Measurements from ENCODE around the gene SCYGR2. TPM values are rescaled to one million over a fixed set of nuclear protein-coding genes. Genes with fewer than 3 reads are reported as not detected.

Gene SCYGR2
- total and polyA plus RNA-seq, 2 donors (not counting 3 experiments of a cell fraction or from before 2014, with no cell fraction given): not detected

DNA sequence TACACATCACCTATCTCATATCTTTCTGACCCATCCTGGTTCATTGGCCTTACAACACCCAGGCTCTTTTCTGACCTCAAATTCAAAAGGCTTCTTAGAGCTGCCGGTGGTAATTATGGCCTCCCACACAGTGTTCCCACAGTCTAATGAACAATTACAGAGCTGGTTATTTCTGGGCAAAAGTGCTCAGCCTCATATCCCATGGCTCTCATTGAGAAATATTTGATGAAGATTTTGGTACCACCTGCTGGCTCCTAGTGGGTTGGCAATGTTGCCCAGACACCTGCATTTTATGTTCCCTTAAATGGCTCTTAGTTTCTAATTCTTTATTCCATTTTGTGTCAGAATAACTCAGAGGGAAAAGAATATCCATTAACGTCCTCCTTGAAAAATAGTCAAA, 20.1 kb upstream of the SCYGR2 start:
- no peak overlapping the region for H2AFZ ChIP-seq (ENCODE audit: low read depth, low read length)
- DNase-seq (ENCODE audit: low read depth, low spot score) (no peak), FAIRE-seq (no peak)
- H3K9me1 ChIP-seq (replicated peaks; ENCODE audit: control insufficient read depth, extremely low read depth, insufficient read depth, low read length): no peaks in the 10 kb centered on the region
- no peaks in the 10 kb centered on the region for H3K9me3 ChIP-seq (replicated peaks; ENCODE audit: control insufficient read depth, insufficient read depth, low read length)
- no peak overlapping the region for H3K27ac ChIP-seq (ENCODE audit: insufficient read depth, low read depth, low read length)
- H3K9ac ChIP-seq (replicated peaks; ENCODE audit: extremely low read depth, insufficient read depth, low read length): no peak overlapping the region
- H3K4me3 ChIP-seq (replicated peaks in 1 of 3; ENCODE audit: insufficient read depth in 1 of 3, low read depth in 1 of 3, low read length in 3 of 3): no peak overlapping the region
- TF ChIP-seq FOS (IDR thresholded peaks at IDR 0.05; ENCODE audit: borderline replicate concordance, insufficient read depth, low read length): no peak
- TF ChIP-seq, protein P1, sequence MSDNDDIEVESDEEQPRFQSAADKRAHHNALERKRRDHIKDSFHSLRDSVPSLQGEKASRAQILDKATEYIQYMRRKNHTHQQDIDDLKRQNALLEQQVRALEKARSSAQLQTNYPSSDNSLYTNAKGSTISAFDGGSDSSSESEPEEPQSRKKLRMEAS (IDR thresholded peaks at IDR 0.05; ENCODE audit: insufficient read depth, insufficient read length): no peak
- TF ChIP-seq POLR2A (IDR thresholded peaks at IDR 0.05; ENCODE audit: low read depth, low read length): no peak
- TF ChIP-seq, protein P2, sequence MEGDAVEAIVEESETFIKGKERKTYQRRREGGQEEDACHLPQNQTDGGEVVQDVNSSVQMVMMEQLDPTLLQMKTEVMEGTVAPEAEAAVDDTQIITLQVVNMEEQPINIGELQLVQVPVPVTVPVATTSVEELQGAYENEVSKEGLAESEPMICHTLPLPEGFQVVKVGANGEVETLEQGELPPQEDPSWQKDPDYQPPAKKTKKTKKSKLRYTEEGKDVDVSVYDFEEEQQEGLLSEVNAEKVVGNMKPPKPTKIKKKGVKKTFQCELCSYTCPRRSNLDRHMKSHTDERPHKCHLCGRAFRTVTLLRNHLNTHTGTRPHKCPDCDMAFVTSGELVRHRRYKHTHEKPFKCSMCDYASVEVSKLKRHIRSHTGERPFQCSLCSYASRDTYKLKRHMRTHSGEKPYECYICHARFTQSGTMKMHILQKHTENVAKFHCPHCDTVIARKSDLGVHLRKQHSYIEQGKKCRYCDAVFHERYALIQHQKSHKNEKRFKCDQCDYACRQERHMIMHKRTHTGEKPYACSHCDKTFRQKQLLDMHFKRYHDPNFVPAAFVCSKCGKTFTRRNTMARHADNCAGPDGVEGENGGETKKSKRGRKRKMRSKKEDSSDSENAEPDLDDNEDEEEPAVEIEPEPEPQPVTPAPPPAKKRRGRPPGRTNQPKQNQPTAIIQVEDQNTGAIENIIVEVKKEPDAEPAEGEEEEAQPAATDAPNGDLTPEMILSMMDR (IDR thresholded peaks at IDR 0.05; ENCODE audit: extremely low read depth in 1 of 2, insufficient read depth in 1 of 2, low read depth in 1 of 2, low read length in 2 of 2): no peak
- no peak for TF ChIP-seq GATA2 (IDR thresholded peaks at IDR 0.05; ENCODE audit: insufficient read depth, insufficient read length, low read depth, low read length)
- TF ChIP-seq MYC (IDR thresholded peaks at IDR 0.05; ENCODE audit: low read depth, low read length): no peak
- no peak for TF ChIP-seq EZH2 (IDR thresholded peaks at IDR 0.05; ENCODE audit: borderline replicate concordance, low read depth, low read length, severe bottlenecking)
- no peak for TF ChIP-seq POLR2AphosphoS5 (IDR thresholded peaks at IDR 0.05; ENCODE audit: insufficient read depth, low read depth, low read length)
- TF ChIP-seq JUN (IDR thresholded peaks at IDR 0.05; ENCODE audit: borderline replicate concordance, insufficient read depth, insufficient read length, low read depth): no peak
- intact Hi-C loops (cut with micrococcal nuclease): no loop called here
- no peaks in the 10 kb centered on the region for H4K20me1 ChIP-seq (replicated peaks; ENCODE audit: control insufficient read depth, extremely low read depth, insufficient read depth, low read length)
- peaks cover 2 to 3% of the 10 kb centered on the region in 2 experiments for H3K27me3 ChIP-seq (ENCODE audit: control insufficient read depth in 2 of 2, insufficient read depth in 2 of 2, low read length in 2 of 2)
- dilution Hi-C loops (cut with MboI; ENCODE audit: extremely low pct_ligation_motif_present, low sequenced_read_pairs): no loop called here
- ChIA-PET CTCF (interaction anchor here (1.1 kb wide), 1 partner anchor 9 kb away, joined by 3 read pairs; no protein-coding TSS in a partner anchor), POLR2A (no interaction called here)
- no peaks in the 10 kb centered on the region for H3K4me1 ChIP-seq (ENCODE audit: control insufficient read depth, extremely low read depth, insufficient read depth, low read length)
- H3K79me2 ChIP-seq (ENCODE audit: control insufficient read depth, insufficient read depth, low read length): no peaks in the 10 kb centered on the region
- H3K4me2 ChIP-seq (ENCODE audit: insufficient read depth, low read length): no peak overlapping the region
- BruUV-seq (replicated peaks): no TSS peak
- H3K36me3 ChIP-seq (ENCODE audit: control insufficient read depth in 2 of 2, extremely low read depth in 1 of 2, insufficient read depth in 2 of 2, low read length in 2 of 2): no peaks in the 10 kb centered on the region
